ENCODE results near the gene SAPCD1.

SAPCD1 gene

GRCh38 chr6:31729515-31729978, 32.9 kb upstream of the SAPCD1 start:
- peak; percentile 83 for DNase-seq (ENCODE audit: low spot score)

GRCh38 chr6:31729979-31730630, 32.4 kb upstream of the SAPCD1 start:
- DNase-seq (ENCODE audit: low spot score): peak; percentile 64

- DNase-seq (ENCODE audit: low spot score): no peak
These were observed 31.8 kb upstream of the SAPCD1 start for GRCh38 chr6:31730631-31731086.

- DNase-seq (ENCODE audit: low spot score): no peak
These were observed 30.4 kb upstream of the SAPCD1 start for GRCh38 chr6:31732029-31732428.

- no peak for DNase-seq (ENCODE audit: low spot score)
These were observed 28.7 kb upstream of the SAPCD1 start for GRCh38 chr6:31733734-31734133.

- DNase-seq (ENCODE audit: low spot score): no peak
These were observed 28.1 kb upstream of the SAPCD1 start for GRCh38 chr6:31734247-31734820.

GRCh38 chr6:31734821-31735406, 27.5 kb upstream of the SAPCD1 start:
- DNase-seq (ENCODE audit: low spot score): peak; percentile 80

- DNase-seq (ENCODE audit: low spot score): peak; percentile 75
These were observed 26.3 kb upstream of the SAPCD1 start, which contains the start of gene CLIC1 for GRCh38 chr6:31736021-31736767. CLIC1 (minus strand) TSS chr6:31736530; CDS start chr6:31736300, 230 bp downstream.

- no peak for DNase-seq (ENCODE audit: low spot score)
These were observed 25.6 kb upstream of the SAPCD1 start for GRCh38 chr6:31736768-31737314.

GRCh38 chr6:31737315-31737990, 25.0 kb upstream of the SAPCD1 start:
- DNase-seq (ENCODE audit: low spot score): no peak

- DNase-seq (ENCODE audit: low spot score): peak; percentile 71
These were observed 24.2 kb upstream of the SAPCD1 start for GRCh38 chr6:31737991-31738979.

- peak; percentile 97 for DNase-seq (ENCODE audit: low spot score)
These were observed 22.6 kb upstream of the SAPCD1 start, which contains the start of gene MSH5 for GRCh38 chr6:31739639-31740396. MSH5 (plus strand) TSS chr6:31740005; CDS start chr6:31740467, 462 bp downstream.

GRCh38 chr6:31740397-31741223, 21.8 kb upstream of the SAPCD1 start:
- DNase-seq (ENCODE audit: low spot score): peak; percentile 30

- DNase-seq (ENCODE audit: low spot score): no peak
These were observed 20.6 kb upstream of the SAPCD1 start for GRCh38 chr6:31741815-31742214.

- DNase-seq (ENCODE audit: low spot score): no peak
These were observed 19.6 kb upstream of the SAPCD1 start for GRCh38 chr6:31742894-31743293.

GRCh38 chr6:31744422-31744821, 18.0 kb upstream of the SAPCD1 start:
- no peak for DNase-seq (ENCODE audit: low spot score)

- DNase-seq (ENCODE audit: low spot score): no peak
These were observed 13.0 kb upstream of the SAPCD1 start for GRCh38 chr6:31749301-31750036.

All from CD4-positive, alpha-beta T cell treated with Interleukin-2 at 100 ng/mL for 4 hours (primary cell).